Measurements from ENCODE around the gene BUD31.
"Not testable (repeated sequence)": the region's sequence is repeated elsewhere in the genome, so short reads cannot be mapped to it uniquely, and the experiment has no call there.

DNA sequence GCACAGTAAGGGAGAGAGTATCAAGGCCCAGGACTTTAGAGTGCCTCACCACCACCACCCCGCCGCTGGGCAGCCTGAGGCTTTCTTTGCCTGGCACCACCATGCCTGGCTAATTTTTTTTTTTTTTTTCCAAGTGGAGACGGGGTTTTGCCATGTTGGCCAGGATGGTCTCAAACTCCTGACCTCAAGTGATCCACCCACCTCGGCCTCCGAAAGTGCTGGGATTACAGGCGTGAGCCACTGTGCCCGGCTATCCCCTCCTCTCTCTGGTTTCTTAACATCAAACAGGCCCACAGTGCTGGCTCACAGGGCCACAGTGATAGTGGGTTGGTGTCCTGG lies 29.1 kb upstream of the BUD31 start:
- TF ChIP-seq, protein P1, sequence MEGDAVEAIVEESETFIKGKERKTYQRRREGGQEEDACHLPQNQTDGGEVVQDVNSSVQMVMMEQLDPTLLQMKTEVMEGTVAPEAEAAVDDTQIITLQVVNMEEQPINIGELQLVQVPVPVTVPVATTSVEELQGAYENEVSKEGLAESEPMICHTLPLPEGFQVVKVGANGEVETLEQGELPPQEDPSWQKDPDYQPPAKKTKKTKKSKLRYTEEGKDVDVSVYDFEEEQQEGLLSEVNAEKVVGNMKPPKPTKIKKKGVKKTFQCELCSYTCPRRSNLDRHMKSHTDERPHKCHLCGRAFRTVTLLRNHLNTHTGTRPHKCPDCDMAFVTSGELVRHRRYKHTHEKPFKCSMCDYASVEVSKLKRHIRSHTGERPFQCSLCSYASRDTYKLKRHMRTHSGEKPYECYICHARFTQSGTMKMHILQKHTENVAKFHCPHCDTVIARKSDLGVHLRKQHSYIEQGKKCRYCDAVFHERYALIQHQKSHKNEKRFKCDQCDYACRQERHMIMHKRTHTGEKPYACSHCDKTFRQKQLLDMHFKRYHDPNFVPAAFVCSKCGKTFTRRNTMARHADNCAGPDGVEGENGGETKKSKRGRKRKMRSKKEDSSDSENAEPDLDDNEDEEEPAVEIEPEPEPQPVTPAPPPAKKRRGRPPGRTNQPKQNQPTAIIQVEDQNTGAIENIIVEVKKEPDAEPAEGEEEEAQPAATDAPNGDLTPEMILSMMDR (IDR thresholded peaks at IDR 0.05; ENCODE audit: insufficient read depth, low read length, poor library complexity, severe bottlenecking) = not testable (repeated sequence)
- not testable (repeated sequence) for TF ChIP-seq EZH2phosphoT487 (conservative IDR thresholded peaks at IDR 0.05; ENCODE audit: low read length)

Data from SU-DHL-6 (cell line).